K562 (cell line): ENCODE measurements around the gene CACTIN. TPM values are rescaled to one million over a fixed set of nuclear protein-coding genes. Genes with fewer than 3 reads are reported as not detected.

Source experiments
- CCAR2 ChIP-seq: fragments of 200-400 bp; formaldehyde crosslinking; IDR thresholded peaks from 2 replicates; pipeline ENCODE4 v1.6.1; 2017; ENCODE audit warnings: mild to moderate bottlenecking, low read depth, low read length
- DPF2 ChIP-seq: fragments of 450-650 bp; IDR thresholded peaks from 2 replicates; pipeline ENCODE4 v1.6.1; 2016
- ELF1 ChIP-seq: fragments of 200-800 bp; sonication (Bioruptor generic); IDR thresholded peaks from 2 replicates; pipeline ENCODE4 v1.6.1; 2016; ENCODE audit warnings: missing genetic modification characterization, missing compliant biosample characterization
- GTF2F1 ChIP-seq: IDR thresholded peaks from 2 replicates; pipeline ENCODE4 v1.6.1; 2011; ENCODE audit warnings: low read depth, low read length, improper control_type of control experiment
- MCM2 ChIP-seq: fragments of 450-650 bp; IDR thresholded peaks from 2 replicates; pipeline ENCODE4 v1.6.1; 2017; ENCODE audit warnings: low read depth, mild to moderate bottlenecking
- MED1 ChIP-seq: sonication (generic); formaldehyde crosslinking; IDR thresholded peaks from 2 replicates; pipeline ENCODE4 v1.8.1; 2023; ENCODE audit warnings: missing genetic modification reagents, borderline replicate concordance
- PHF20 ChIP-seq: fragments of 450-650 bp; IDR thresholded peaks from 2 replicates; pipeline ENCODE4 v1.6.1; 2018; ENCODE audit not compliant: partially characterized antibody
- PTBP1 ChIP-seq: fragments of 200-400 bp; formaldehyde crosslinking; IDR thresholded peaks from 2 replicates; pipeline ENCODE4 v1.6.1; 2017; ENCODE audit warnings: low read depth, low read length
- RBM25 ChIP-seq: fragments of 200-400 bp; formaldehyde crosslinking; IDR thresholded peaks from 2 replicates; pipeline ENCODE4 v1.6.1; 2018; ENCODE audit warnings: low read length, low read depth, moderate library complexity; ENCODE audit not compliant: severe bottlenecking
- RCOR1 ChIP-seq, 2 experiments: IDR thresholded peaks; 2 replicates each; pipeline ENCODE4 v1.6.1; 2012; ENCODE audit warnings: low read depth in 2 of 2, low read length in 2 of 2, borderline replicate concordance in 1 of 2, improper control_type of control experiment in 1 of 2
- SP1 ChIP-seq: sonication (generic); formaldehyde crosslinking; IDR thresholded peaks from 2 replicates; pipeline ENCODE4 v1.8.1; 2022; ENCODE audit warnings: mild to moderate bottlenecking, missing genetic modification reagents
- SRF ChIP-seq, 2 experiments: fragments of 250-450, 450-650 bp in 1 of 2; sonication (Bioruptor Pico) in 1 of 2; sonication (generic) in 1 of 2; formaldehyde crosslinking; IDR thresholded peaks; 2 replicates each; pipeline versions ENCODE4 v1.5.0 to v1.5.1; 2020 to 2022; ENCODE audit warnings: mild to moderate bottlenecking in 1 of 2, missing genetic modification reagents in 1 of 2
- ZNF143 ChIP-seq: sonication (generic); formaldehyde crosslinking; IDR thresholded peaks from 2 replicates; pipeline ENCODE4 v1.9.0; 2022; ENCODE audit warnings: mild to moderate bottlenecking, missing genetic modification reagents
- ZNF174 ChIP-seq: fragments of 250-450 bp; sonication (Bioruptor Pico); IDR thresholded peaks from 2 replicates; pipeline ENCODE4 v1.4.0; 2020; ENCODE audit warnings: mild to moderate bottlenecking
- ZNF316 ChIP-seq: fragments of 450-650 bp; IDR thresholded peaks from 2 replicates; pipeline ENCODE4 v1.6.1; 2016
- ZNF384 ChIP-seq: IDR thresholded peaks from 2 replicates; pipeline ENCODE4 v1.6.1; 2012; ENCODE audit warnings: low read depth, low read length, improper control_type of control experiment
- ZNF408 ChIP-seq: fragments of 250-450 bp; sonication (Bioruptor Pico); IDR thresholded peaks from 2 replicates; pipeline ENCODE4 v1.4.0; 2020; ENCODE audit warnings: low read depth, mild to moderate bottlenecking, moderate library complexity
- ZNF644 ChIP-seq: fragments of 200-800 bp; sonication (Bioruptor generic); IDR thresholded peaks from 2 replicates; pipeline ENCODE4 v1.6.1; 2016; ENCODE audit warnings: low read depth, missing genetic modification characterization, missing compliant biosample characterization
- ZNF668 ChIP-seq: fragments of 250-450 bp; sonication (Bioruptor Pico); IDR thresholded peaks from 2 replicates; pipeline ENCODE4 v1.8.0; 2022; ENCODE audit warnings: mild to moderate bottlenecking, inconsistent platforms
- ZSCAN29 ChIP-seq: fragments of 450-650 bp; IDR thresholded peaks from 2 replicates; pipeline ENCODE4 v1.6.1; 2017
- polyA plus RNA-seq, 8 experiments: library from polyadenylated mRNA; depleted of rRNA in 4 of 8; stranded (reverse) in 5 of 8; unstranded in 3 of 8; fragments of >200 nt; fragmentation: Nextera tagmentation in 2 of 8; fragmentation: Illumina TruSeq in 1 of 8; extraction: Ambion mirVana in 2 of 8; extraction: Trizol in 1 of 8; gene quantifications; 2 replicates each; pipeline versions ENCODE4 v1.2.1 to v1.2.3, GENCODE V29; 2011 to 2014; ENCODE audit warnings: inconsistent platforms in 1 of 8, missing spikeins in 1 of 8
- total RNA-seq, 7 experiments: library from RNA; depleted of rRNA in 6 of 7; stranded (reverse); fragments of >200 nt in 6 of 7; fragmentation: Illumina TruSeq in 2 of 7; extraction: Trizol in 2 of 7; gene quantifications; 2 replicates each; pipeline versions ENCODE4 v1.2.1 to v1.2.3, GENCODE V29; 2011 to 2021; ENCODE audit warnings: low replicate concordance in 1 of 7
- TF ChIP-seq, protein P1 (sequence below): fragments of 250-450 bp; sonication (Bioruptor Pico); IDR thresholded peaks from 2 replicates; pipeline ENCODE4 v1.4.0; 2020
- TF ChIP-seq, protein P2 (sequence below): fragments of 450-650 bp; IDR thresholded peaks from 2 replicates; pipeline ENCODE4 v1.6.1; 2016; ENCODE audit warnings: borderline replicate concordance
- TF ChIP-seq, protein P3 (sequence below), 2 experiments: fragments of 250-450 bp in 1 of 2; fragments of 450-650 bp in 1 of 2; sonication (Bioruptor Pico) in 1 of 2; IDR thresholded peaks; 2 replicates each; pipeline versions ENCODE4 v1.6.1 to v1.8.0; 2016 to 2021; ENCODE audit warnings: mild to moderate bottlenecking in 2 of 2, moderate library complexity in 2 of 2, missing compliant biosample characterization in 1 of 2, missing genetic modification characterization in 1 of 2

Gene CACTIN
- total and polyA plus RNA-seq, 9 of the 15 experiments (the other 6 are each of a cell fraction or from before 2014, with no cell fraction given) = 0.15 to 49.2 (median 15.0) TPM

DNA sequence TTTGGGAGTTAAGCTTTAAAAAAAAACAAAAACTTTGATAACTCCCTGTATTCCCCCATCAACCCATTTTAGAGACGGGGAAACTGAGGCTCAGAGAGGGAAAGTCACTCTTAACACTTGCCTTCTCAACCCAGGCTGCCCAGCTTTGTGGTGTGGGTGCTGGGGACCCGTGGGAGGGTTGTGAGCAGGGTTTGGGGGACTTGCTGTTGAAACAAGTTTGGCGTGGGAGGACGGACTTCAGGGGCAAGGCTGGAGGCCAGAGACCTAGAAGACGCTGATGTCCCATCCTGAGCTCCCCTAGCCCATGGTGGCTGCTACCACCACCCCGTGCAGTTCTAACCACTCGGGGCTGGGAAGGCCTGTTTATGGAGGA lies 747 bp upstream of the CACTIN start (continued):
- peak; percentile 94; the same call in 1 of the 2 replicates for TF ChIP-seq PTBP1
- TF ChIP-seq MCM2 = no peak
- TF ChIP-seq ELF1 (tag) = no peak
- no peak for TF ChIP-seq ZNF668 (CRISPR knock-in tag)
- TF ChIP-seq, protein P1, sequence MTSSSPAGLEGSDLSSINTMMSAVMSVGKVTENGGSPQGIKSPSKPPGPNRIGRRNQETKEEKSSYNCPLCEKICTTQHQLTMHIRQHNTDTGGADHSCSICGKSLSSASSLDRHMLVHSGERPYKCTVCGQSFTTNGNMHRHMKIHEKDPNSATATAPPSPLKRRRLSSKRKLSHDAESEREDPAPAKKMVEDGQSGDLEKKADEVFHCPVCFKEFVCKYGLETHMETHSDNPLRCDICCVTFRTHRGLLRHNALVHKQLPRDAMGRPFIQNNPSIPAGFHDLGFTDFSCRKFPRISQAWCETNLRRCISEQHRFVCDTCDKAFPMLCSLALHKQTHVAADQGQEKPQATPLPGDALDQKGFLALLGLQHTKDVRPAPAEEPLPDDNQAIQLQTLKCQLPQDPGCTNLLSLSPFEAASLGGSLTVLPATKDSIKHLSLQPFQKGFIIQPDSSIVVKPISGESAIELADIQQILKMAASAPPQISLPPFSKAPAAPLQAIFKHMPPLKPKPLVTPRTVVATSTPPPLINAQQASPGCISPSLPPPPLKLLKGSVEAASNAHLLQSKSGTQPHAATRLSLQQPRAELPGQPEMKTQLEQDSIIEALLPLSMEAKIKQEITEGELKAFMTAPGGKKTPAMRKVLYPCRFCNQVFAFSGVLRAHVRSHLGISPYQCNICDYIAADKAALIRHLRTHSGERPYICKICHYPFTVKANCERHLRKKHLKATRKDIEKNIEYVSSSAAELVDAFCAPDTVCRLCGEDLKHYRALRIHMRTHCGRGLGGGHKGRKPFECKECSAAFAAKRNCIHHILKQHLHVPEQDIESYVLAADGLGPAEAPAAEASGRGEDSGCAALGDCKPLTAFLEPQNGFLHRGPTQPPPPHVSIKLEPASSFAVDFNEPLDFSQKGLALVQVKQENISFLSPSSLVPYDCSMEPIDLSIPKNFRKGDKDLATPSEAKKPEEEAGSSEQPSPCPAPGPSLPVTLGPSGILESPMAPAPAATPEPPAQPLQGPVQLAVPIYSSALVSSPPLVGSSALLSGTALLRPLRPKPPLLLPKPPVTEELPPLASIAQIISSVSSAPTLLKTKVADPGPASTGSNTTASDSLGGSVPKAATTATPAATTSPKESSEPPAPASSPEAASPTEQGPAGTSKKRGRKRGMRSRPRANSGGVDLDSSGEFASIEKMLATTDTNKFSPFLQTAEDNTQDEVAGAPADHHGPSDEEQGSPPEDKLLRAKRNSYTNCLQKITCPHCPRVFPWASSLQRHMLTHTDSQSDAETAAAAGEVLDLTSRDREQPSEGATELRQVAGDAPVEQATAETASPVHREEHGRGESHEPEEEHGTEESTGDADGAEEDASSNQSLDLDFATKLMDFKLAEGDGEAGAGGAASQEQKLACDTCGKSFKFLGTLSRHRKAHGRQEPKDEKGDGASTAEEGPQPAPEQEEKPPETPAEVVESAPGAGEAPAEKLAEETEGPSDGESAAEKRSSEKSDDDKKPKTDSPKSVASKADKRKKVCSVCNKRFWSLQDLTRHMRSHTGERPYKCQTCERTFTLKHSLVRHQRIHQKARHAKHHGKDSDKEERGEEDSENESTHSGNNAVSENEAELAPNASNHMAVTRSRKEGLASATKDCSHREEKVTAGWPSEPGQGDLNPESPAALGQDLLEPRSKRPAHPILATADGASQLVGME = no peak
- TF ChIP-seq SRF (CRISPR knock-in tag; IDR thresholded peaks at IDR 0.05) = no peak
- no peak for TF ChIP-seq ZNF143 (CRISPR knock-in tag)
- TF ChIP-seq DPF2 = 0 out of 2 replicates have a peak, but pooled peaks have one; percentile 53
- TF ChIP-seq, protein P2, sequence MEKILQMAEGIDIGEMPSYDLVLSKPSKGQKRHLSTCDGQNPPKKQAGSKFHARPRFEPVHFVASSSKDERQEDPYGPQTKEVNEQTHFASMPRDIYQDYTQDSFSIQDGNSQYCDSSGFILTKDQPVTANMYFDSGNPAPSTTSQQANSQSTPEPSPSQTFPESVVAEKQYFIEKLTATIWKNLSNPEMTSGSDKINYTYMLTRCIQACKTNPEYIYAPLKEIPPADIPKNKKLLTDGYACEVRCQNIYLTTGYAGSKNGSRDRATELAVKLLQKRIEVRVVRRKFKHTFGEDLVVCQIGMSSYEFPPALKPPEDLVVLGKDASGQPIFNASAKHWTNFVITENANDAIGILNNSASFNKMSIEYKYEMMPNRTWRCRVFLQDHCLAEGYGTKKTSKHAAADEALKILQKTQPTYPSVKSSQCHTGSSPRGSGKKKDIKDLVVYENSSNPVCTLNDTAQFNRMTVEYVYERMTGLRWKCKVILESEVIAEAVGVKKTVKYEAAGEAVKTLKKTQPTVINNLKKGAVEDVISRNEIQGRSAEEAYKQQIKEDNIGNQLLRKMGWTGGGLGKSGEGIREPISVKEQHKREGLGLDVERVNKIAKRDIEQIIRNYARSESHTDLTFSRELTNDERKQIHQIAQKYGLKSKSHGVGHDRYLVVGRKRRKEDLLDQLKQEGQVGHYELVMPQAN = peak; percentile 15; the same call in 1 of the 2 replicates
- TF ChIP-seq, protein P3, sequence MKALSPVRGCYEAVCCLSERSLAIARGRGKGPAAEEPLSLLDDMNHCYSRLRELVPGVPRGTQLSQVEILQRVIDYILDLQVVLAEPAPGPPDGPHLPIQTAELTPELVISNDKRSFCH (CRISPR knock-in tag; IDR thresholded peaks at IDR 0.05) = no peak
- TF ChIP-seq, protein P3 (tag; IDR thresholded peaks at IDR 0.05) = no peak
- 0 out of 2 replicates have a peak, but pooled peaks have one; percentile 26 for TF ChIP-seq ZSCAN29
- TF ChIP-seq MED1 (CRISPR knock-in tag) = no peak
- TF ChIP-seq SP1 (CRISPR knock-in tag) = no peak
- TF ChIP-seq ZNF174 (CRISPR knock-in tag) = no peak
- peak; percentile 86 to 98; a peak in 3 of 4 replicates for TF ChIP-seq RCOR1 (IDR thresholded peaks at IDR 0.05; ENCODE audit: borderline replicate concordance in 1 of 2, low read depth in 2 of 2, low read length in 2 of 2)
- TF ChIP-seq ZNF644 = no peak
- no peak for TF ChIP-seq ZNF408 (CRISPR knock-in tag)
- peak; percentile 71 for TF ChIP-seq PHF20
- no peak for TF ChIP-seq ZNF384
- TF ChIP-seq CCAR2 = no peak
- no peak for TF ChIP-seq ZNF316
- peak; percentile 98 for TF ChIP-seq RBM25
- TF ChIP-seq GTF2F1 = no peak
